Lower leg skin (tissue), 4 donors: ENCODE data around the gene CYP39A1. TPM values are rescaled to one million over a fixed set of nuclear protein-coding genes. Genes with fewer than 3 reads are reported as not detected.

Experiments
- DNase-seq, 2 donors: peaks; one replicate each; pipeline ENCODE4 v3.0.0-alpha.2; 2019; ENCODE audit warnings: low spot score in 2 of 2
- H3K4me3 ChIP-seq: fragments of 200-600 bp; sonication (generic); 2 replicates; pipeline ENCODE4 v1.5.1; 2017; ENCODE audit warnings: mild to moderate bottlenecking, low read depth; ENCODE audit not compliant: poor library complexity, severe bottlenecking
- POLR2A ChIP-seq, 2 donors: fragments of 450-650 bp; IDR thresholded peaks; one replicate each; pipeline ENCODE4 v1.6.1; 2016 to 2017; ENCODE audit warnings: antibody characterized with exemption in 2 of 2, mild to moderate bottlenecking in 1 of 2, moderate library complexity in 1 of 2
- WGBS, 2 donors: methylation state at CpG; one replicate each; pipeline ENCODE4 v1.1.5; 2018; 5-methylcytosine and 5-hydroxymethylcytosine counted together
- intact Hi-C: fragments of 100-400 bp; cut with DNase I; formaldehyde crosslinking; loops from one replicate; pipeline ENCODE4 v1.15.0; 2023; ENCODE audit warnings: low total_unique reads
- total RNA-seq, 4 donors: library from RNA; depleted of rRNA; stranded (reverse); fragments of >200 nt; gene quantifications; one replicate each; pipeline ENCODE4 v1.1.0, GENCODE V29; 2016
- TF ChIP-seq, protein P1 (sequence below), 3 donors: fragments of 450-650 bp; IDR thresholded peaks; one replicate each; pipeline ENCODE4 v1.5.1; 2016; ENCODE audit warnings: antibody characterized with exemption in 3 of 3, mild to moderate bottlenecking in 3 of 3, moderate library complexity in 2 of 3

Gene CYP39A1
- total RNA-seq, 4 donors from 2014 or later: 22.6 to 38.2 (median 34.3) TPM

DNA sequence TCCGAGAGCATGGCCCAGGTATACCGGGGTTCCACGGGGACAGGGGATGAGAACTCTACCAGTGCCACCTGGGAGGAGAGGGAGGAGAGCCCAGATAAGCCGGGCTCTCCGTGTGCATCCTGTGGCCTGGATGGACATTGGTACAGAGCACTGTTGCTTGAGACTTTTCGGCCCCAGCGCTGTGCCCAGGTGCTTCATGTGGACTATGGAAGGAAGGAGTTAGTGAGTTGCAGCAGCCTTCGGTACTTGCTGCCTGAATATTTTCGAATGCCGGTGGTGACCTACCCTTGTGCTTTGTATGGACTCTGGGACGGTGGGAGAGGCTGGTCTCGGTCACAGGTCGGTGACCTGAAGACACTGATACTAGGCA is 36.3 kb upstream of the CYP39A1 start:
- 96 to 98% methylated on average over 12 to 13 of the region's 13 CpGs for WGBS, 2 donors
- DNase-seq: no peak
- TF ChIP-seq POLR2A (IDR thresholded peaks at IDR 0.05): no peak
- TF ChIP-seq, protein P1, sequence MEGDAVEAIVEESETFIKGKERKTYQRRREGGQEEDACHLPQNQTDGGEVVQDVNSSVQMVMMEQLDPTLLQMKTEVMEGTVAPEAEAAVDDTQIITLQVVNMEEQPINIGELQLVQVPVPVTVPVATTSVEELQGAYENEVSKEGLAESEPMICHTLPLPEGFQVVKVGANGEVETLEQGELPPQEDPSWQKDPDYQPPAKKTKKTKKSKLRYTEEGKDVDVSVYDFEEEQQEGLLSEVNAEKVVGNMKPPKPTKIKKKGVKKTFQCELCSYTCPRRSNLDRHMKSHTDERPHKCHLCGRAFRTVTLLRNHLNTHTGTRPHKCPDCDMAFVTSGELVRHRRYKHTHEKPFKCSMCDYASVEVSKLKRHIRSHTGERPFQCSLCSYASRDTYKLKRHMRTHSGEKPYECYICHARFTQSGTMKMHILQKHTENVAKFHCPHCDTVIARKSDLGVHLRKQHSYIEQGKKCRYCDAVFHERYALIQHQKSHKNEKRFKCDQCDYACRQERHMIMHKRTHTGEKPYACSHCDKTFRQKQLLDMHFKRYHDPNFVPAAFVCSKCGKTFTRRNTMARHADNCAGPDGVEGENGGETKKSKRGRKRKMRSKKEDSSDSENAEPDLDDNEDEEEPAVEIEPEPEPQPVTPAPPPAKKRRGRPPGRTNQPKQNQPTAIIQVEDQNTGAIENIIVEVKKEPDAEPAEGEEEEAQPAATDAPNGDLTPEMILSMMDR (IDR thresholded peaks at IDR 0.05): no peak
- H3K4me3 ChIP-seq: no peak overlapping the region
- intact Hi-C loops: no loop called here

DNA sequence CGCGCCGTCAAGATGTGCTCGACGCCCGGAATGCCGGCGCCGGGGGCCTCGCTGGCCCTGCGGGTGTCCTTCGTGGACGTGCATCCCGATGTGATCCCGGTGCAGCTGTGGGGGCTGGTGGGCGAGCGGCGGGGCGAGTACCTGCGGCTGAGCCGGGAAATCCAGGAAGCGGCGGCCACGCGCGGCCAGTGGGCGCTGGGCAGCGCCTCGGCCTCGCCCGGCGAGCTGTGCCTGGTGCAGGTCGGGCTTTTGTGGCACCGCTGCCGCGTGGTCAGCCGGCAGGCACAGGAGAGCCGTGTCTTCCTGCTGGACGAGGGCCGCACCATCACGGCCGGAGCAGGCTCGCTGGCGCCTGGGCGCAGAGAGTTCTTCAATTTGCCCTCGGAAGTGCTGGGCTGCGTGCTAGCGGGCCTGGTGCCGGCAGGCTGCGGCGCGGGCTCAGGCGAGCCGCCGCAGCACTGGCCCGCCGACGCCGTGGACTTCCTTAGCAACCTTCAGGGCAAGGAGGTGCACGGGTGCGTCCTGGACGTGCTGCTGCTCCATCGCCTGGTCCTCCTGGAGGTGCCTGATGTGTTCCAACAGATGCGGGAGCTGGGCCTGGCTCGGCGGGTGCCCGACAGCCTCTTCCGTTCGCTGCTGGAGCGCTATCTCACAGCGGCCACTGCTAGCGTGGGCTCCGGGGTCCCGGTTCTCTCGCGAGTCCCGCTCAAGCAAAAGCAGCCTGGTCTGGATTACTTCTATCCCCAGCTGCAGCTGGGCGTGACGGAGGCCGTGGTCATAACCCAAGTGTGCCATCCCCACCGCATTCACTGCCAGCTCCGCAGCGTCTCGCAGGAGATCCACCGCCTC is 35.7 kb upstream of the CYP39A1 start:
- intact Hi-C loops: no loop called here
- TF ChIP-seq, protein P1 (IDR thresholded peaks at IDR 0.05): no peak
- TF ChIP-seq POLR2A (IDR thresholded peaks at IDR 0.05): no peak
- H3K4me3 ChIP-seq: no peak overlapping the region
- 96 to 97% methylated on average over 52 to 69 of the region's 85 CpGs for WGBS, 2 donors
- DNase-seq: no peak

DNA sequence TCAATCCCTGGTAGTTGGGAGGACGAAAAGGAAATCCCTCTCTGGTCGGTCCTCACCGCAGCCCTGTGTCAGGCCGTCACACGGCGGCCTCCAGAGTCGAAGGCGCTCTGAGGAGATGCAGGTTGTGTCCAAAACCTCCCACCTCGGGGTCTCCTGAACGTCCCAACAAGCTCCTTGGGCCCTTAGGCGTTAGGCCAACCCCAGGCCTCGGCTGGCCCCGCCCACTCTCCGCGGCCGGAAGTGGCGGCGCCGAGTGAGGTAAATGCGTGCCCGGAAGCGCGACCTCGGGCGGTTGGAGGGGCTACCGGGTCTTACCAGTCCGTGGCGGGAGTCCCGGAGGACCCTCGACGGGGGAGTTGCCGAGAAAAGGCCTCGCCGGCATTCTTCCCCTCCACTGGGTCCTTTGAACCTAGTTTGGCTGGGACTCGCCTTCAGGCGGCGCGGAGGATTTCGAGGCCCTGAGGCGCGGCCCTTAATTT is 35.0 kb upstream of the CYP39A1 start, which contains the start of gene TDRD6:
Gene TDRD6, plus strand, starts transcription at position 267 of the 479 bp plus-strand sequence. CDS start 244 bp downstream, outside the sequence.
- intact Hi-C loops: no loop called here
- TF ChIP-seq, protein P1 (IDR thresholded peaks at IDR 0.05): no peak
- no peak for TF ChIP-seq POLR2A (IDR thresholded peaks at IDR 0.05)
- 94% methylated on average over 34 to 41 of the region's 41 CpGs for WGBS, 2 donors
- no peak for DNase-seq
- no peak within 1 kb of the TSS for H3K4me3 ChIP-seq

DNA sequence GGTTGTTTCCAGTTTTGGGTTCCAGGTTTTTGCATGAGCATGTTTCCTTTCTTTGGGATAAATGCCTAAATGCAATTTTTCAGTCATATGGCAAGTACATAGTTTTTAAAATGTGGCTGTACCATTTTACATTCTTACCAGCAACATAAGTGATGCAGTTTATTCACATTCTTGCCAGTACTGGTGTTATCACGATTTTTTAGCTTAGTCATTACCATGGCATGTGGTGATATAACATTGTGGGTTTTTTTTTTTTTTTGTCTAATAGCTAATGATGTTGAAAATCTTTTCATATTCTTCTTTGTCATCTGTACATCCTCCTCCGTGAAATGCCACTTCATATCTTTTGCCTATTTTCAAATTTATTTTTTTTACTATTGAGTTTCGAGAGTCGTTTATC is 32.2 kb upstream of the CYP39A1 start:
- no peak overlapping the region for H3K4me3 ChIP-seq
- intact Hi-C loops: no loop called here
- TF ChIP-seq, protein P1 (IDR thresholded peaks at IDR 0.05): no peak
- no peak for TF ChIP-seq POLR2A (IDR thresholded peaks at IDR 0.05)
- no peak for DNase-seq
- 76 to 80% methylated on average over 4 of the region's 4 CpGs for WGBS, 2 donors

DNA sequence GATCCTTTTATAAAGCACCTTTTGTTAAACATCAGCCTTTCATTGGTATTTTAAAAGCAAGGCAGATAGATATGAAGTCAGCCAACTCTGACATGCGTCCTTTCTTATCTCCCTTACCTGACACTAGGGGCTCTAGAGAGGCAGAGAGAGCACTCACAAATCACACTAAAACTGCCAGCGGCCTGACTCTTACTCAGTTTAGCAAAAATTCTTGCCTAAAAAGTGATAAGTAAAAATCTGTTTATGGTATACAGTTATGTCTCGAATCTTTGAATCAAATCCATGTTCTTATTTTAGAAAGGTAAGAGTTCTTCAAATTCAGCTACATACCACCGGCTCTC is 24.7 kb upstream of the CYP39A1 start:
- 83 to 86% methylated on average over 4 of the region's 4 CpGs for whole genome bisulfite sequencing, 2 donors
- no peak overlapping the region for H3K4me3 ChIP-seq
- TF ChIP-seq POLR2A (IDR thresholded peaks at IDR 0.05): no peak
- TF ChIP-seq, protein P1 (IDR thresholded peaks at IDR 0.05): no peak
- no peak for DNase-seq
- intact Hi-C loops: no loop called here
